Measurements from ENCODE around the gene IL1RAPL2.

The IL1RAPL2 gene

GRCh38 chrX:104961926-104962325 lies 395.9 kb downstream of the IL1RAPL2 start:
- CTCF ChIA-PET, result no interaction called here
- no peak overlapping the region for H3K27ac ChIP-seq
- DNase-seq (ENCODE audit: low spot score), result no peak
- TF ChIP-seq, protein P1, sequence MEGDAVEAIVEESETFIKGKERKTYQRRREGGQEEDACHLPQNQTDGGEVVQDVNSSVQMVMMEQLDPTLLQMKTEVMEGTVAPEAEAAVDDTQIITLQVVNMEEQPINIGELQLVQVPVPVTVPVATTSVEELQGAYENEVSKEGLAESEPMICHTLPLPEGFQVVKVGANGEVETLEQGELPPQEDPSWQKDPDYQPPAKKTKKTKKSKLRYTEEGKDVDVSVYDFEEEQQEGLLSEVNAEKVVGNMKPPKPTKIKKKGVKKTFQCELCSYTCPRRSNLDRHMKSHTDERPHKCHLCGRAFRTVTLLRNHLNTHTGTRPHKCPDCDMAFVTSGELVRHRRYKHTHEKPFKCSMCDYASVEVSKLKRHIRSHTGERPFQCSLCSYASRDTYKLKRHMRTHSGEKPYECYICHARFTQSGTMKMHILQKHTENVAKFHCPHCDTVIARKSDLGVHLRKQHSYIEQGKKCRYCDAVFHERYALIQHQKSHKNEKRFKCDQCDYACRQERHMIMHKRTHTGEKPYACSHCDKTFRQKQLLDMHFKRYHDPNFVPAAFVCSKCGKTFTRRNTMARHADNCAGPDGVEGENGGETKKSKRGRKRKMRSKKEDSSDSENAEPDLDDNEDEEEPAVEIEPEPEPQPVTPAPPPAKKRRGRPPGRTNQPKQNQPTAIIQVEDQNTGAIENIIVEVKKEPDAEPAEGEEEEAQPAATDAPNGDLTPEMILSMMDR (conservative IDR thresholded peaks at IDR 0.05; ENCODE audit: low read depth), result no peak
- POLR2A ChIA-PET (ENCODE audit: low non-redundant PET), result no interaction called here

GRCh38 chrX:104968241-104968640 lies 402.2 kb downstream of the IL1RAPL2 start:
- no peak for DNase-seq (ENCODE audit: low spot score)
- no peak overlapping the region for H3K27ac ChIP-seq
- CTCF ChIA-PET, result no interaction called here
- TF ChIP-seq, protein P1 (conservative IDR thresholded peaks at IDR 0.05; ENCODE audit: low read depth), result no peak
- POLR2A ChIA-PET (ENCODE audit: low non-redundant PET), result no interaction called here

- CTCF ChIA-PET, result no interaction called here
- TF ChIP-seq, protein P1 (conservative IDR thresholded peaks at IDR 0.05; ENCODE audit: low read depth), result no peak
- POLR2A ChIA-PET (ENCODE audit: low non-redundant PET), result no interaction called here
- H3K27ac ChIP-seq, result no peak overlapping the region
- no peak for DNase-seq (ENCODE audit: low spot score)
These were observed 406.7 kb downstream of the IL1RAPL2 start for GRCh38 chrX:104972737-104973136.

GRCh38 chrX:104987063-104987462 lies 421.1 kb downstream of the IL1RAPL2 start:
- TF ChIP-seq, protein P1 (conservative IDR thresholded peaks at IDR 0.05; ENCODE audit: low read depth), result no peak
- ChIA-PET CTCF (no interaction called here), POLR2A (ENCODE audit: low non-redundant PET) (no interaction called here)
- DNase-seq (ENCODE audit: low spot score), result peak; percentile 12
- H3K27ac ChIP-seq, result no peak overlapping the region

DNA sequence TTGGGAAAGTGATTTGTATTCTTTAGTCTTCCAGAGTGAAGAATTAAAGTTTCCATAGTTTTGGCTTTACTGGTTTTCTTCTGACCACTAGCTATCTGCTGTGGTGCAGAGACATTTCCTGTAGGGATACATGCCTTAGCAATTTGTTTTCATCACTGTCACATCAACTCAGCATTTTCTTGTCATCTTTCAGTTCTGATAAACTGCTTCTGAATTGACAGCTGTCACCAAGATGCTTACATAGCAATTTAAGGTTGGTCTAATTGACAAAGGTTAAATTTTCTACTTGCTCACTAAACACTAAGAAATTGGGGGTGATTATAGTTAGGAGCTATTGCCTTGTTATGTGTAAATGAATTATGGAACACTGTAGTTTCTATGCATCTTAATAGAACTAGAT lies 422.0 kb downstream of the IL1RAPL2 start:
- TF ChIP-seq, protein P1 (conservative IDR thresholded peaks at IDR 0.05; ENCODE audit: low read depth), result no peak
- ChIA-PET POLR2A (ENCODE audit: low non-redundant PET) (no interaction called here), CTCF (no interaction called here)
- no peak overlapping the region for H3K27ac ChIP-seq
- no peak for DNase-seq (ENCODE audit: low spot score)

- DNase-seq (ENCODE audit: low spot score), result no peak
- CTCF ChIA-PET, result no interaction called here
- POLR2A ChIA-PET (ENCODE audit: low non-redundant PET), result no interaction called here
- TF ChIP-seq, protein P1 (conservative IDR thresholded peaks at IDR 0.05; ENCODE audit: low read depth), result no peak
- no peak overlapping the region for H3K27ac ChIP-seq
These were observed 429.5 kb downstream of the IL1RAPL2 start for GRCh38 chrX:104995546-104995945.

DNA sequence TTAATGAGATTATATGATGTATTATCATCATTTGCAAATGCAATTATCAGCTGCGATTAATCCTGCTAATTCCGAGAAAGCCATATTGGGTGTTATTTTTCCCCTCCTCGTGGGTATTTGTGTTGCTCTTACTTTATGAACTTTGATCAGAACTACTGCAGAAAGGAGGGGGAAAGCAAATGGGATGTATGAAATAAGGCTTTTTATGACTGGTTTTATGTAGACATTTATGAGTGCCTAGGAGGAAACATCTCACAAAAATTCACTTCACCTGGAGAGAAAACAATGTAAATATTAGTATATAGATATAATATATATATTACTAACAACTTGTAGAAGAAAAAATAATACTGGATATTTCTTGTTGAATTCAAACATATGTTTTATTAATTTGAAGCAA lies 440.1 kb downstream of the IL1RAPL2 start:
- POLR2A ChIA-PET (ENCODE audit: low non-redundant PET), result no interaction called here
- H3K27ac ChIP-seq, result no peak overlapping the region
- DNase-seq (ENCODE audit: low spot score), result no peak
- TF ChIP-seq, protein P1 (conservative IDR thresholded peaks at IDR 0.05; ENCODE audit: low read depth), result no peak
- CTCF ChIA-PET, result no interaction called here

All from RWPE1 (cell line).